ENCODE results near the gene TMEM273.
A peak's percentile ranks its signal among the peaks of the same experiment; 100 is the strongest.

Gene TMEM273

DNA sequence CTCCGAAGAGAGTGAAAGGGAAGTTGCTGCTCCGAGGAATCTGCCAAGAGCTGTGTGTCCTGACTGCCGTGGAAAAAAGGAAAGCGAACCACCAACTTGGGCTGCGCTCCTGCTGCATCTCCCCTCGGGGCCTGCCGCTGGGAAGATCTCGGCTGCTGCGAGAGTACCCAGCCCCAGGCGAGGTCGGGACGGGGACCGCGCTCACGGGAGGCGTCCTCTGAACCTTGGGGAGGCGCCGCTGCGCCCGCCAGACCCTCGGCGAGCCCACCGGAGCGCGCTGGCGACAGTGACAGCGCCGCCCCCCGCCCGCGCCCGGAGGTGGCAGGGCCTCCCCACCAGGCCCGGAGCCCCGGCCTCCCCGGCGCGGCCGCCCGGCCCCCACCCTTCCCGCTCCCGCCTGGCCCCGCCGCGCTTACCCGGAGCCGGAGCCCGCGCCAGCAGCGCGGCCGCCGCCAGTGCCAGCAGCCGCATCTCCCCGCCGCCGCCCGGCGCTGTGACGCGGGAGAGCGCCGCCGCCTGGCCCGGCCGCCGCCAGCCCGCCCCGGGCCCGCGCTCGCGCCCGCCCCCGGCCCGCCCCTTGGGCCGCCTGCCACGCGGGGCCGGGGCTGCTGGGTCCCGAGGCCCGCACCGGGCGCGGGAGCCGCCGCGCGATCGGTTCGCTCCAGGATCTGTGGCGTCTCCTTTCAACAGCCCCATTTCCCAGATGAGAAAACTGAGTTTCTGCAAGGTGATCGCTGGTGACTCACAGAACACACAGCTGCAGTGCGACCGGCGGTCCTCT, 73.0 kb downstream of the TMEM273 start, which contains the start of gene VSTM4:
Gene VSTM4, minus strand, starts transcription at position 508 of the 781 bp plus-strand sequence. Its CDS starts 37 bp downstream, at position 471.
- H3K36me3 Mint-ChIP-seq (ENCODE audit: low read depth): no peaks in the 10 kb centered on the region
- H3K4me1 Mint-ChIP-seq: peaks cover 69% of the 10 kb centered on the region
- peak within 1 kb of the TSS; percentile 88 to 96 (median 91) for H3K27ac Mint-ChIP-seq
- H3K27me3 Mint-ChIP-seq (ENCODE audit: low read depth): peaks cover 7% of the 10 kb centered on the region
- H3K4me3 Mint-ChIP-seq: peak within 1 kb of the TSS; percentile 89 to 99 (median 98)
- H3K9me3 Mint-ChIP-seq: no peaks in the 10 kb centered on the region
- TF ChIP-seq, protein P1, sequence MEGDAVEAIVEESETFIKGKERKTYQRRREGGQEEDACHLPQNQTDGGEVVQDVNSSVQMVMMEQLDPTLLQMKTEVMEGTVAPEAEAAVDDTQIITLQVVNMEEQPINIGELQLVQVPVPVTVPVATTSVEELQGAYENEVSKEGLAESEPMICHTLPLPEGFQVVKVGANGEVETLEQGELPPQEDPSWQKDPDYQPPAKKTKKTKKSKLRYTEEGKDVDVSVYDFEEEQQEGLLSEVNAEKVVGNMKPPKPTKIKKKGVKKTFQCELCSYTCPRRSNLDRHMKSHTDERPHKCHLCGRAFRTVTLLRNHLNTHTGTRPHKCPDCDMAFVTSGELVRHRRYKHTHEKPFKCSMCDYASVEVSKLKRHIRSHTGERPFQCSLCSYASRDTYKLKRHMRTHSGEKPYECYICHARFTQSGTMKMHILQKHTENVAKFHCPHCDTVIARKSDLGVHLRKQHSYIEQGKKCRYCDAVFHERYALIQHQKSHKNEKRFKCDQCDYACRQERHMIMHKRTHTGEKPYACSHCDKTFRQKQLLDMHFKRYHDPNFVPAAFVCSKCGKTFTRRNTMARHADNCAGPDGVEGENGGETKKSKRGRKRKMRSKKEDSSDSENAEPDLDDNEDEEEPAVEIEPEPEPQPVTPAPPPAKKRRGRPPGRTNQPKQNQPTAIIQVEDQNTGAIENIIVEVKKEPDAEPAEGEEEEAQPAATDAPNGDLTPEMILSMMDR (IDR thresholded peaks at IDR 0.05; ENCODE audit: unreplicated experiment in 3 of 3): no peak

GRCh38 chr10:49114718-49115014, 73.5 kb downstream of the TMEM273 start:
- H3K9me3 Mint-ChIP-seq: no peaks in the 10 kb centered on the region
- peaks cover 71% of the 10 kb centered on the region for H3K4me1 Mint-ChIP-seq
- peak overlapping the region; percentile 89 to 99 (median 98) for H3K4me3 Mint-ChIP-seq
- H3K27me3 Mint-ChIP-seq (ENCODE audit: low read depth): peaks cover 7% of the 10 kb centered on the region
- TF ChIP-seq, protein P1 (IDR thresholded peaks at IDR 0.05; ENCODE audit: unreplicated experiment in 3 of 3): no peak
- peak overlapping the region; percentile 88 to 96 (median 91) for H3K27ac Mint-ChIP-seq
- H3K36me3 Mint-ChIP-seq (ENCODE audit: low read depth): no peaks in the 10 kb centered on the region

- TF ChIP-seq, protein P1 (IDR thresholded peaks at IDR 0.05; ENCODE audit: unreplicated experiment in 3 of 3): no peak
- H3K4me3 Mint-ChIP-seq: peak overlapping the region; percentile 89 to 99 (median 98)
- H3K9me3 Mint-ChIP-seq: no peaks in the 10 kb centered on the region
- H3K27ac Mint-ChIP-seq: peak overlapping the region in 2 of 3 experiments; percentile 16 to 91
- no peaks in the 10 kb centered on the region for H3K36me3 Mint-ChIP-seq (ENCODE audit: low read depth)
- peaks cover 73% of the 10 kb centered on the region for H3K4me1 Mint-ChIP-seq
- H3K27me3 Mint-ChIP-seq (ENCODE audit: low read depth): peaks cover 7% of the 10 kb centered on the region
These were observed 74.5 kb downstream of the TMEM273 start for GRCh38 chr10:49113741-49114141.

GRCh38 chr10:49112851-49113250, 75.3 kb downstream of the TMEM273 start:
- Mint-ChIP-seq H3K36me3 (ENCODE audit: low read depth) (no peaks in the 10 kb centered on the region), H3K27me3 (ENCODE audit: low read depth) (peaks cover 7% of the 10 kb centered on the region), H3K27ac (no peak overlapping the region), H3K4me1 (peaks cover 70% of the 10 kb centered on the region), H3K9me3 (no peaks in the 10 kb centered on the region), H3K4me3 (peak overlapping the region in 2 of 3 experiments; percentile 98 to 99)
- TF ChIP-seq, protein P1 (IDR thresholded peaks at IDR 0.05; ENCODE audit: unreplicated experiment in 3 of 3): no peak

DNA sequence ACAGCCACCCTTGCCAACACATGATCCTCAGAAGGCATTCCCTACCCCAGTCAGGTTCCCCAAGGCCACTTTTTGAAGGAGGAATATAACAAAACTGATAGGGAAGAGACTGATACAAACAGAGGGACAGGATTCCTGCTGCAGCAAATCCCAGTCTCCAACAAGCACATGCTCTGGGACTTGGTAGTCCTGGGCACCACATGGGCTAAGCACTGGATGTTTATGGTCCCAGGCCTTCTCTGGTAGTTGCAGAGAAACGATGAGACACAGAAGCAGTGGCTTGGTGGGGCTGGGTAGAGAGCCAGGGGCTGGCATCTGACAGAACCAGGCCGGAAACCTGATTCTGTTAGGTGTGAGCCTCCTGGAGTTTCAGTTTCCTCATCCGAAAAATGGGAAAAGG, 76.1 kb downstream of the TMEM273 start:
- H3K4me1 Mint-ChIP-seq: peaks cover 73% of the 10 kb centered on the region
- peaks cover 7% of the 10 kb centered on the region for H3K27me3 Mint-ChIP-seq (ENCODE audit: low read depth)
- H3K9me3 Mint-ChIP-seq: no peaks in the 10 kb centered on the region
- peak overlapping the region; percentile 6 to 99 (median 98) for H3K4me3 Mint-ChIP-seq
- TF ChIP-seq, protein P1 (IDR thresholded peaks at IDR 0.05; ENCODE audit: unreplicated experiment in 3 of 3): no peak
- H3K36me3 Mint-ChIP-seq (ENCODE audit: low read depth): no peaks in the 10 kb centered on the region
- peak overlapping the region in 2 of 3 experiments; percentile 22 to 62 for H3K27ac Mint-ChIP-seq

DNA sequence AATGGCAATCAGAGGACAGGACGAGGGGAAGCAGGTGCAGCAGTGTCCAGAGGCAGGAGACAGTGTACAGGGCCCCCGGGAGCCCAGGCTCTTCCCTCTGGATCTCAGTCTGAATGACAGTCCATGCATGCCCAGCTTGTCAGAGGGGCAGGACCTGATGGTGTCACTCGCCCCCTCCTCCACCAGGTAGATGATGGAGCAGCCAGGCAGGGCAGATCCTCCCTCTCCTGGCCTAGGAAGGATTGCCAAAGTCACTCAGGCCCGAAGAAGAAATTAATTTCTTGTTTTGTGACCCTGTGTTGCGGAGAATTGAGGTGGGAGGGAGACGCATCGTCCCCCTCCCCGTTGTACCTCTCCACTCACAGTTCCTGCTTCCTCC, 76.9 kb downstream of the TMEM273 start:
- Mint-ChIP-seq H3K27ac (peak overlapping the region in 2 of 3 experiments; percentile 22 to 62), H3K4me1 (peaks cover 80% of the 10 kb centered on the region), H3K27me3 (ENCODE audit: low read depth) (peaks cover 7% of the 10 kb centered on the region), H3K9me3 (no peaks in the 10 kb centered on the region), H3K4me3 (peak overlapping the region in 2 of 3 experiments; percentile 58 to 99), H3K36me3 (ENCODE audit: low read depth) (no peaks in the 10 kb centered on the region)
- TF ChIP-seq, protein P1 (IDR thresholded peaks at IDR 0.05; ENCODE audit: unreplicated experiment in 3 of 3): no peak

Measured in nephron (organoid).